Stimulated activated CD4-positive, alpha-beta T cell treated with anti-CD3 and anti-CD28 coated beads, Interleukin-2, amount 100 ng/mL, for 4 hours (primary cell): Measurements from ENCODE around the gene MAP1LC3B.
"Not testable (repeated sequence)": the region's sequence is repeated elsewhere in the genome, so short reads cannot be mapped to it uniquely, and the experiment has no call there.

Experiments
- DNase-seq: peaks from one replicate; pipeline ENCODE4 v3.0.0-alpha.2; 2020; ENCODE audit warnings: low read depth

MAP1LC3B gene

GRCh38 chr16:87380881-87381280 is 11.3 kb upstream of the MAP1LC3B start:
- no peak for DNase-seq

- no peak for DNase-seq
Measured at GRCh38 chr16:87382023-87382785, 9.9 kb upstream of the MAP1LC3B start.

GRCh38 chr16:87383505-87384161 is 8.5 kb upstream of the MAP1LC3B start, which contains the start of gene FBXO31:
Gene FBXO31 (minus strand): TSS chr16:87383776. CDS start chr16:87383744, 32 bp downstream.
- peak; percentile 84 for DNase-seq

- DNase-seq: no peak
Measured at GRCh38 chr16:87384162-87384874, 7.8 kb upstream of the MAP1LC3B start.

- DNase-seq: not testable (repeated sequence)
Measured at GRCh38 chr16:87384875-87385167, 7.3 kb upstream of the MAP1LC3B start.

GRCh38 chr16:87387942-87388817 is 4.0 kb upstream of the MAP1LC3B start:
- DNase-seq: peak; percentile 81

GRCh38 chr16:87388818-87389134 is 3.4 kb upstream of the MAP1LC3B start:
- no peak for DNase-seq

GRCh38 chr16:87389245-87389644 is 2.9 kb upstream of the MAP1LC3B start:
- DNase-seq: no peak

GRCh38 chr16:87389914-87390313 is 2.2 kb upstream of the MAP1LC3B start:
- DNase-seq: not testable (repeated sequence)

GRCh38 chr16:87390641-87391323 is 1.4 kb upstream of the MAP1LC3B start:
- DNase-seq: no peak

- DNase-seq: no peak
Measured at GRCh38 chr16:87391324-87391949, 699 bp upstream of the MAP1LC3B start.

GRCh38 chr16:87392821-87393679 is 914 bp downstream of the MAP1LC3B start:
- DNase-seq: no peak

GRCh38 chr16:87393680-87394055 is 1.5 kb downstream of the MAP1LC3B start:
- no peak for DNase-seq

- DNase-seq: no peak
Measured at GRCh38 chr16:87395181-87395842, 3.2 kb downstream of the MAP1LC3B start.

GRCh38 chr16:87404764-87405625 is 12.9 kb downstream of the MAP1LC3B start:
- DNase-seq: no peak

GRCh38 chr16:87406495-87407088 is 14.5 kb downstream of the MAP1LC3B start:
- DNase-seq: no peak

GRCh38 chr16:87407511-87408112 is 15.5 kb downstream of the MAP1LC3B start:
- DNase-seq: no peak

- DNase-seq: no peak
Measured at GRCh38 chr16:87409153-87409552, 17.0 kb downstream of the MAP1LC3B start.
